ENCODE measurements around the gene WAC.
"Not testable (repeated sequence)": the region's sequence is repeated elsewhere in the genome, so short reads cannot be mapped to it uniquely, and the experiment has no call there.

GRCh38 chr10:28500203-28500602 lies 32.7 kb upstream of the WAC start:
- TF ChIP-seq CTCF, POLR2A, POLR2AphosphoS5, EP300 (IDR thresholded peaks at IDR 0.05): not testable (repeated sequence)

Measured in stomach (tissue), 4 donors.